HL-60 (cell line): ENCODE results near the gene NHERF1.

ENCODE experiments used
- DNase-seq, 2 experiments: peaks; one replicate each; pipeline ENCODE4 v3.0.0-alpha.2; 2010 to 2020; ENCODE audit warnings: low read depth in 1 of 2, low spot score in 1 of 2
- H3K27ac ChIP-seq: fragments of 250-450 bp; sonication (Bioruptor Pico); replicated peaks from 2 replicates; pipeline ENCODE4 v1.5.1; 2020; ENCODE audit warnings: mild to moderate bottlenecking, moderate library complexity
- H3K27me3 ChIP-seq: fragments of 250-450 bp; sonication (Bioruptor Pico); 2 replicates; pipeline ENCODE4 v1.5.1; 2021; ENCODE audit warnings: mild to moderate bottlenecking, moderate library complexity; ENCODE audit not compliant: insufficient read depth, poor library complexity, severe bottlenecking
- H3K4me3 ChIP-seq: replicated peaks from 2 replicates; pipeline ENCODE4 v1.5.1; 2011; ENCODE audit warnings: mild to moderate bottlenecking, control low read depth, low read length; ENCODE audit not compliant: insufficient read depth
- CTCF ChIP-seq: IDR thresholded peaks from one replicate; pipeline ENCODE4 v1.5.1; 2011; ENCODE audit warnings: low read length, control low read depth, inconsistent platforms; ENCODE audit not compliant: insufficient read depth
- GABPA ChIP-seq: IDR thresholded peaks from 2 replicates; pipeline ENCODE4 v1.6.1; 2012; ENCODE audit warnings: low read depth
- POLR2AphosphoS5 ChIP-seq: IDR thresholded peaks from 2 replicates; pipeline ENCODE4 v1.6.1; 2012; ENCODE audit warnings: low read depth
- SPI1 ChIP-seq: IDR thresholded peaks from 2 replicates; pipeline ENCODE4 v1.6.1; 2012; ENCODE audit warnings: low read depth, mild to moderate bottlenecking, borderline replicate concordance
- TF ChIP-seq, protein P1 (sequence below): IDR thresholded peaks from 2 replicates; pipeline ENCODE4 v1.6.1; 2012; ENCODE audit warnings: low read depth; ENCODE audit not compliant: insufficient replicate concordance

Gene NHERF1

GRCh38 chr17:74798239-74798707, 49.8 kb downstream of the NHERF1 start:
- DNase-seq, result no peak
- no peak for TF ChIP-seq POLR2AphosphoS5
- TF ChIP-seq SPI1, result no peak
- TF ChIP-seq CTCF, result no peak
- TF ChIP-seq GABPA, result no peak
- TF ChIP-seq, protein P1, sequence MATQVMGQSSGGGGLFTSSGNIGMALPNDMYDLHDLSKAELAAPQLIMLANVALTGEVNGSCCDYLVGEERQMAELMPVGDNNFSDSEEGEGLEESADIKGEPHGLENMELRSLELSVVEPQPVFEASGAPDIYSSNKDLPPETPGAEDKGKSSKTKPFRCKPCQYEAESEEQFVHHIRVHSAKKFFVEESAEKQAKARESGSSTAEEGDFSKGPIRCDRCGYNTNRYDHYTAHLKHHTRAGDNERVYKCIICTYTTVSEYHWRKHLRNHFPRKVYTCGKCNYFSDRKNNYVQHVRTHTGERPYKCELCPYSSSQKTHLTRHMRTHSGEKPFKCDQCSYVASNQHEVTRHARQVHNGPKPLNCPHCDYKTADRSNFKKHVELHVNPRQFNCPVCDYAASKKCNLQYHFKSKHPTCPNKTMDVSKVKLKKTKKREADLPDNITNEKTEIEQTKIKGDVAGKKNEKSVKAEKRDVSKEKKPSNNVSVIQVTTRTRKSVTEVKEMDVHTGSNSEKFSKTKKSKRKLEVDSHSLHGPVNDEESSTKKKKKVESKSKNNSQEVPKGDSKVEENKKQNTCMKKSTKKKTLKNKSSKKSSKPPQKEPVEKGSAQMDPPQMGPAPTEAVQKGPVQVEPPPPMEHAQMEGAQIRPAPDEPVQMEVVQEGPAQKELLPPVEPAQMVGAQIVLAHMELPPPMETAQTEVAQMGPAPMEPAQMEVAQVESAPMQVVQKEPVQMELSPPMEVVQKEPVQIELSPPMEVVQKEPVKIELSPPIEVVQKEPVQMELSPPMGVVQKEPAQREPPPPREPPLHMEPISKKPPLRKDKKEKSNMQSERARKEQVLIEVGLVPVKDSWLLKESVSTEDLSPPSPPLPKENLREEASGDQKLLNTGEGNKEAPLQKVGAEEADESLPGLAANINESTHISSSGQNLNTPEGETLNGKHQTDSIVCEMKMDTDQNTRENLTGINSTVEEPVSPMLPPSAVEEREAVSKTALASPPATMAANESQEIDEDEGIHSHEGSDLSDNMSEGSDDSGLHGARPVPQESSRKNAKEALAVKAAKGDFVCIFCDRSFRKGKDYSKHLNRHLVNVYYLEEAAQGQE, result no peak
- H3K27ac ChIP-seq, result no peak overlapping the region

DNA sequence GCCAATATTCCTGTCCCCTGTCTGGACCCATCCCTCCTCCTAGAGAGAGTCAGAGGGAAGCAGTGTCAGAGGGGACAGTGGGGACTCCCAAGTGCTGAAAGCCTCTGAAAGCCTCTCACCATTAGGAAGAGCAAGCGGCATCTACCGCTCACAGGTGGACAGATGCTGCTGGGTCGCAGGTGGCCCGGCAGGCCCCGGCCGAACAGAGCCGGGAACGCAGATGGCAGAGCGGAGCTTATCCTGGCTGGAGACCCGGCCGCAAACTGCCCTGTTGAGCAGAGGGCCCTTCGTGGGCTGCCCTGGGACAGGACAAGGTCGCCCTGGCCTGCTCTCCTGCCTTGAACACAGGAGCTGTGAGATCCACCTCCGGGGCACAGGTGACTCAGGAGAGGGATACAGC, 50.7 kb downstream of the NHERF1 start:
- TF ChIP-seq POLR2AphosphoS5, result no peak
- TF ChIP-seq, protein P1, result no peak
- TF ChIP-seq GABPA, result no peak
- no peak for TF ChIP-seq CTCF
- TF ChIP-seq SPI1, result no peak
- H3K27me3 ChIP-seq, result no peaks in the 10 kb centered on the region
- no peak for DNase-seq
- H3K27ac ChIP-seq, result no peak overlapping the region
- no peak overlapping the region for H3K4me3 ChIP-seq

More at GRCh38 chr17:74798239-74798707, 49.8 kb downstream of the NHERF1 start:
- H3K27me3 ChIP-seq, result no peaks in the 10 kb centered on the region
- H3K4me3 ChIP-seq, result no peak overlapping the region

GRCh38 chr17:74800531-74800930, 52.1 kb downstream of the NHERF1 start:
- Histone ChIP-seq H3K4me3 (no peak overlapping the region), H3K27ac (no peak overlapping the region), H3K27me3 (no peaks in the 10 kb centered on the region)
- TF ChIP-seq GABPA, result no peak
- no peak for TF ChIP-seq CTCF
- no peak for TF ChIP-seq POLR2AphosphoS5
- TF ChIP-seq, protein P1, result no peak
- no peak for TF ChIP-seq SPI1
- DNase-seq, result no peak
